NCI-H345 (cell line): ENCODE data around the gene HFE.
"Not testable (repeated sequence)": the region's sequence is repeated elsewhere in the genome, so short reads cannot be mapped to it uniquely, and the experiment has no call there.

ENCODE experiments used
- DNase-seq: peaks from one replicate; lab custom pipeline; 2025; lab: John Stamatoyannopoulos, UW

Gene HFE

GRCh38 chr6:26087284-26088115 lies at the start of gene HFE:
TSS of gene HFE (plus strand) at chr6:26087429. CDS start at chr6:26087441, 12 bp downstream.
- no peak for DNase-seq

GRCh38 chr6:26041946-26042345 lies 45.3 kb upstream of the HFE start:
- no peak for DNase-seq

GRCh38 chr6:26043384-26044139 lies 43.7 kb upstream of the HFE start:
- no peak for DNase-seq

- DNase-seq, result no peak
Measured at GRCh38 chr6:26044140-26045064, 42.8 kb upstream of the HFE start.

- DNase-seq, result no peak
Measured at GRCh38 chr6:26045065-26045927, 41.9 kb upstream of the HFE start.

- no peak for DNase-seq
Measured at GRCh38 chr6:26045928-26046368, 41.3 kb upstream of the HFE start.

- not testable (repeated sequence) for DNase-seq
Measured at GRCh38 chr6:26047329-26047728, 39.9 kb upstream of the HFE start.

GRCh38 chr6:26048590-26048989 lies 38.6 kb upstream of the HFE start:
- DNase-seq, result no peak

GRCh38 chr6:26051665-26052310 lies 35.4 kb upstream of the HFE start:
- DNase-seq, result no peak

- not testable (repeated sequence) for DNase-seq
Measured at GRCh38 chr6:26052762-26053250, 34.4 kb upstream of the HFE start.

- no peak for DNase-seq
Measured at GRCh38 chr6:26053992-26054780, 33.0 kb upstream of the HFE start.

GRCh38 chr6:26054781-26055718 lies 32.2 kb upstream of the HFE start:
- DNase-seq, result peak; percentile 95

- peak; percentile 91 for DNase-seq
Measured at GRCh38 chr6:26055719-26056582, 31.3 kb upstream of the HFE start.

GRCh38 chr6:26056583-26057350 lies 30.5 kb upstream of the HFE start:
- peak; percentile 52 for DNase-seq

GRCh38 chr6:26057899-26058298 lies 29.3 kb upstream of the HFE start:
- DNase-seq, result no peak

- not testable (repeated sequence) for DNase-seq
Measured at GRCh38 chr6:26058477-26059033, 28.7 kb upstream of the HFE start.
